Measurements from ENCODE around the gene EID1. TPM values are rescaled to one million over a fixed set of nuclear protein-coding genes. Genes with fewer than 3 reads are reported as not detected.
A peak's percentile ranks its signal among the peaks of the same experiment; 100 is the strongest.

EID1 gene
- total RNA-seq, 1 experiment from 2014 or later, result 98.7 TPM

DNA sequence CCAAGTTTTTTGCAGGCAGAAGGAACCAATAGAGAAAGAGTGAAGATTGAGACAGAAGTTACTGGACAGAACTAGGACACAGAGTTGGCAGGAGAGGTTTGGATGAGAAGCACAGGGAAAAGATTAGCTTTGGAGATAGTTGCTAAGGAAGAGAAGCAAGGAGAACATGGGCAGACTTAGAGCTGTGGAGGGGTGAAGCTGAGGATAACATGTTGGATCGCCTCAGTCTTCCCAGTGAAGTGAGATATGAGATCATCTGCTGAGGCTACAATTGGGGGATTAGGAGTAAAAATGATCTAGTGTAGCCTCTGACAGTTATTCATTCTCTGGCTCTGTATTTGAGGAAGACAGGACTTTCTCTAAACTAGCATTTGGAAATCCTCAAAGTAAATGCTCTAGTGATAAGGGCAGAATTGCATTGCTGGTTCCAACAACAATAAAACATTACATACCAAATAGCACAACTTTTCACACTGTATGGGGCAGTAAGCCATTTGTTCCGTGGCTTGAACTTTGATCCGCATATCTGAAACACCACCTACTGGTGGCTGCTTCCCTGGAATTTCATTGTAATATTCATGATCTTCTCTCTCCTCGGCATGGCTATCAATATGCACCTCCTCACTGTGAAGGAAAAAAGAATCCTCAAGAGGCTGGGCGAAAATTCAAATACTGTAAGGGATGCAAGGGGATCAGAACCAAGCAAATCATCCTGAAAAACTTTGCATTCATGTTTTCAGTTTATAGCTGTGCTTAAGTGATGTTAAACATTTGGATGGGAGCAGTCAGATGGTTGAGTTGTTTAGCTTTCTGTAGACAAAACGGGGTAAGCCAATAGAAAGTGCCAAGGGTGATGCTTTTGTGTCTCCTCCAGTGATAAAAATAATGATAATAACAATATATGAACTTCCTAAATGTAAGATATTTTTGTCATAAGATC lies 22.2 kb upstream of the EID1 start:
- intact Hi-C loops (cut with micrococcal nuclease), result loop anchor here (2.0 to 5.0 kb wide), 2 partner anchors 43 to 497 kb away; partner anchors contain the start of gene CEP152
- CTCF ChIA-PET, result interaction anchor here (0.6 kb wide), 1 partner anchor 11 kb away, joined by 4 read pairs; no protein-coding TSS in a partner anchor

DNA sequence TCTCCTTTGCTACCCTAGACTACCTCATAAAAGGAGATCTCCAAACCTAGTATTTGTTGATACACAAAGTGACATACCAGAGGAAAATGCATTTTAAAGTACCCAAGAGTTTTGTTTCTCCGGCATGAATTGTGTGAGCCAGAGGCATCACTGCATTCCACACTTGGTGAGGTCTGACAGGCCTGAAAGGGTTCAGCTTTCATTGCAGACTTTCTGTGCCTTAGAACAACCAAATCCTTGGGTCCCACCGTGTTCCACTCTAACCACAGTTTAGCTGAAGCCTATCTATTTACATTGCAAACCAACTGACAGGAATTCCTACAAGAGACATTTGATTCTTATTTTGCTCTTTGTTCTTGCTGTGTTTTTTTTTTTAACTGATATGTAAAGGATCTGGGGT lies 21.0 kb upstream of the EID1 start:
- H3K27me3 ChIP-seq (ENCODE audit: low read length), result no peaks in the 10 kb centered on the region
- H3K4me3 ChIP-seq (ENCODE audit: low read length), result no peak overlapping the region
- H3K27ac ChIP-seq (ENCODE audit: low read length), result no peak overlapping the region
- no peak for TF ChIP-seq EZH2 (IDR thresholded peaks at IDR 0.05; ENCODE audit: low read length, unreplicated experiment)
- TF ChIP-seq, protein P1, sequence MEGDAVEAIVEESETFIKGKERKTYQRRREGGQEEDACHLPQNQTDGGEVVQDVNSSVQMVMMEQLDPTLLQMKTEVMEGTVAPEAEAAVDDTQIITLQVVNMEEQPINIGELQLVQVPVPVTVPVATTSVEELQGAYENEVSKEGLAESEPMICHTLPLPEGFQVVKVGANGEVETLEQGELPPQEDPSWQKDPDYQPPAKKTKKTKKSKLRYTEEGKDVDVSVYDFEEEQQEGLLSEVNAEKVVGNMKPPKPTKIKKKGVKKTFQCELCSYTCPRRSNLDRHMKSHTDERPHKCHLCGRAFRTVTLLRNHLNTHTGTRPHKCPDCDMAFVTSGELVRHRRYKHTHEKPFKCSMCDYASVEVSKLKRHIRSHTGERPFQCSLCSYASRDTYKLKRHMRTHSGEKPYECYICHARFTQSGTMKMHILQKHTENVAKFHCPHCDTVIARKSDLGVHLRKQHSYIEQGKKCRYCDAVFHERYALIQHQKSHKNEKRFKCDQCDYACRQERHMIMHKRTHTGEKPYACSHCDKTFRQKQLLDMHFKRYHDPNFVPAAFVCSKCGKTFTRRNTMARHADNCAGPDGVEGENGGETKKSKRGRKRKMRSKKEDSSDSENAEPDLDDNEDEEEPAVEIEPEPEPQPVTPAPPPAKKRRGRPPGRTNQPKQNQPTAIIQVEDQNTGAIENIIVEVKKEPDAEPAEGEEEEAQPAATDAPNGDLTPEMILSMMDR (conservative IDR thresholded peaks at IDR 0.05; ENCODE audit: low read depth, low read length), result no peak
- no peak for TF ChIP-seq EZH2phosphoT487 (IDR thresholded peaks at IDR 0.05; ENCODE audit: borderline replicate concordance, low read length)
- no peaks in the 10 kb centered on the region for H3K79me2 ChIP-seq (ENCODE audit: low read length)
- no peaks in the 10 kb centered on the region for H3K36me3 ChIP-seq (ENCODE audit: low read depth, low read length)
- BruUV-seq (replicated peaks), result no TSS peak
- peaks cover 31% of the 10 kb centered on the region for H3K4me1 ChIP-seq (ENCODE audit: insufficient read depth, low read length)
- no peaks in the 10 kb centered on the region for H3F3A ChIP-seq (ENCODE audit: low read length, unreplicated experiment)
- H3K4me2 ChIP-seq (ENCODE audit: low read length), result no peak overlapping the region
- no peaks in the 10 kb centered on the region for H3K9me2 ChIP-seq (replicated peaks; ENCODE audit: low read length)
- H3K9ac ChIP-seq (ENCODE audit: low read length), result no peak overlapping the region
- no peak overlapping the region for H2AFZ ChIP-seq (ENCODE audit: low read length)
- intact Hi-C loops (cut with micrococcal nuclease), result loop anchor here (2.0 to 5.0 kb wide), 2 partner anchors 45 to 498 kb away; partner anchors contain the start of gene CEP152
- POLR2A ChIA-PET (ENCODE audit: unreplicated experiment), result no interaction called here
- DNase-seq (no peak), ATAC-seq (no peak)
- CTCF ChIA-PET, result no interaction called here
- no peaks in the 10 kb centered on the region for H3K9me3 ChIP-seq (ENCODE audit: low read length)
- no peaks in the 10 kb centered on the region for H4K20me1 ChIP-seq (ENCODE audit: low read length)

More for the DNA sequence above, 22.2 kb upstream of the EID1 start:
- no peak overlapping the region for H3K9ac ChIP-seq (ENCODE audit: low read length)
- ATAC-seq (peak; percentile 45), DNase-seq (peak; percentile 54)
- peaks cover 31% of the 10 kb centered on the region for H3K4me1 ChIP-seq (ENCODE audit: insufficient read depth, low read length)
- no peaks in the 10 kb centered on the region for H3K9me2 ChIP-seq (replicated peaks; ENCODE audit: low read length)
- TF ChIP-seq, protein P1 (conservative IDR thresholded peaks at IDR 0.05; ENCODE audit: low read depth, low read length), result peak; percentile 67
- TF ChIP-seq EZH2 (IDR thresholded peaks at IDR 0.05; ENCODE audit: low read length, unreplicated experiment) (no peak), EZH2phosphoT487 (IDR thresholded peaks at IDR 0.05; ENCODE audit: borderline replicate concordance, low read length) (no peak)
- no peak overlapping the region for H3K27ac ChIP-seq (ENCODE audit: low read length)
- H3K36me3 ChIP-seq (ENCODE audit: low read depth, low read length), result no peaks in the 10 kb centered on the region
- no peaks in the 10 kb centered on the region for H3F3A ChIP-seq (ENCODE audit: low read length, unreplicated experiment)
- no peaks in the 10 kb centered on the region for H3K27me3 ChIP-seq (ENCODE audit: low read length)
- POLR2A ChIA-PET (ENCODE audit: unreplicated experiment), result no interaction called here
- H3K4me2 ChIP-seq (ENCODE audit: low read length), result peak overlapping the region; percentile 26; the same call in 1 of the 2 replicates
- H3K4me3 ChIP-seq (ENCODE audit: low read length), result no peak overlapping the region
- peak overlapping the region; percentile 1 for H2AFZ ChIP-seq (ENCODE audit: low read length)
- BruUV-seq (replicated peaks), result no TSS peak
- no peaks in the 10 kb centered on the region for H3K79me2 ChIP-seq (ENCODE audit: low read length)
- no peaks in the 10 kb centered on the region for H3K9me3 ChIP-seq (ENCODE audit: low read length)
- H4K20me1 ChIP-seq (ENCODE audit: low read length), result no peaks in the 10 kb centered on the region

Data from PC-3 (cell line).